GM23248 (cell line): Measurements from ENCODE around the gene TMEM250. TPM values are rescaled to one million over a fixed set of nuclear protein-coding genes. Genes with fewer than 3 reads are reported as not detected.

Experiments used
- DNase-seq: peaks from one replicate; pipeline ENCODE4 v3.0.0-alpha.2; 2015
- H2AFZ ChIP-seq: fragments of 200-600 bp; sonication (generic); 2 replicates; pipeline ENCODE4 v1.6.1; 2016; ENCODE audit warnings: antibody characterized with exemption
- H3F3A ChIP-seq: fragments of 200-600 bp; sonication (generic); 2 replicates; pipeline ENCODE4 v1.6.1; 2016; ENCODE audit warnings: mild to moderate bottlenecking, antibody characterized with exemption, mixed run types; ENCODE audit not compliant: insufficient read depth
- H3K27ac ChIP-seq: fragments of 200-600 bp; sonication (generic); 2 replicates; pipeline ENCODE4 v1.5.1; 2016; ENCODE audit warnings: mild to moderate bottlenecking
- H3K27me3 ChIP-seq: fragments of 200-600 bp; sonication (generic); replicated peaks from 2 replicates; pipeline ENCODE4 v1.6.1; 2016; ENCODE audit warnings: mild to moderate bottlenecking; ENCODE audit not compliant: insufficient read depth
- H3K36me3 ChIP-seq: fragments of 200-600 bp; sonication (generic); 2 replicates; pipeline ENCODE4 v1.6.1; 2016; ENCODE audit warnings: low read depth, mild to moderate bottlenecking
- H3K4me1 ChIP-seq: fragments of 200-600 bp; sonication (generic); 2 replicates; pipeline ENCODE4 v1.6.1; 2016; ENCODE audit warnings: mild to moderate bottlenecking; ENCODE audit not compliant: insufficient read depth
- H3K4me2 ChIP-seq: fragments of 200-600 bp; sonication (generic); one replicate; pipeline ENCODE4 v1.6.1; 2016; ENCODE audit warnings: mild to moderate bottlenecking; ENCODE audit not compliant: unreplicated experiment
- H3K4me3 ChIP-seq: fragments of 200-600 bp; sonication (generic); 2 replicates; pipeline ENCODE4 v1.5.1; 2016; ENCODE audit warnings: mild to moderate bottlenecking
- H3K79me2 ChIP-seq: fragments of 200-600 bp; sonication (generic); 2 replicates; pipeline ENCODE4 v1.6.1; 2016; ENCODE audit warnings: mild to moderate bottlenecking; ENCODE audit not compliant: insufficient read depth
- H3K9ac ChIP-seq: fragments of 200-600 bp; sonication (generic); 2 replicates; pipeline ENCODE4 v1.6.1; 2016; ENCODE audit warnings: mild to moderate bottlenecking
- H3K9me2 ChIP-seq: fragments of 200-600 bp; sonication (generic); 2 replicates; pipeline ENCODE4 v1.6.1; 2016; ENCODE audit warnings: mixed run types, mild to moderate bottlenecking, moderate library complexity; ENCODE audit not compliant: insufficient read depth
- H3K9me3 ChIP-seq: fragments of 200-600 bp; sonication (generic); one replicate; pipeline ENCODE4 v1.6.1; 2017; ENCODE audit warnings: low read depth
- H4K20me1 ChIP-seq: fragments of 200-600 bp; sonication (generic); 2 replicates; pipeline ENCODE4 v1.6.0; 2016; ENCODE audit not compliant: insufficient read depth
- EZH2 ChIP-seq: fragments of 200-600 bp; sonication (generic); IDR thresholded peaks from 2 replicates; pipeline ENCODE4 v1.6.1; 2018; ENCODE audit warnings: antibody characterized with exemption, mild to moderate bottlenecking; ENCODE audit not compliant: insufficient read depth, poor library complexity, severe bottlenecking
- EZH2phosphoT487 ChIP-seq: fragments of 200-600 bp; sonication (generic); IDR thresholded peaks from 2 replicates; pipeline ENCODE4 v1.6.1; 2018; ENCODE audit warnings: antibody characterized with exemption, moderate library complexity, mild to moderate bottlenecking, low read depth; ENCODE audit not compliant: insufficient read depth
- WGBS, 2 experiments: methylation state at CpG; one replicate each; pipeline ENCODE4 v1.1.6; 2015 to 2017; ENCODE audit warnings: low lambda C conversion rate in 2 of 2, low coverage in 1 of 2; ENCODE audit errors: missing lambda C conversion rate in 2 of 2; 5-methylcytosine and 5-hydroxymethylcytosine counted together
- in situ Hi-C: fragments of 300-500 bp; cut with MboI; formaldehyde crosslinking; loops from 2 replicates; pipeline ENCODE4 v1.15.0; 2020
- polyA plus RNA-seq: library from polyadenylated mRNA; unstranded; fragments of >200 nt; fragmentation: Nextera tagmentation; extraction: Ambion mirVana; gene quantifications from 2 replicates; pipeline ENCODE4 v1.2.1, GENCODE V29; 2016
- total RNA-seq: library from RNA; depleted of rRNA; stranded (reverse); fragments of >200 nt; shearing (Covaris generic); gene quantifications from 2 replicates; pipeline ENCODE4 v1.2.3, GENCODE V29; 2014

Gene TMEM250
- total and polyA plus RNA-seq, 2 experiments from 2014 or later, result 25.9 to 69.7 TPM

DNA sequence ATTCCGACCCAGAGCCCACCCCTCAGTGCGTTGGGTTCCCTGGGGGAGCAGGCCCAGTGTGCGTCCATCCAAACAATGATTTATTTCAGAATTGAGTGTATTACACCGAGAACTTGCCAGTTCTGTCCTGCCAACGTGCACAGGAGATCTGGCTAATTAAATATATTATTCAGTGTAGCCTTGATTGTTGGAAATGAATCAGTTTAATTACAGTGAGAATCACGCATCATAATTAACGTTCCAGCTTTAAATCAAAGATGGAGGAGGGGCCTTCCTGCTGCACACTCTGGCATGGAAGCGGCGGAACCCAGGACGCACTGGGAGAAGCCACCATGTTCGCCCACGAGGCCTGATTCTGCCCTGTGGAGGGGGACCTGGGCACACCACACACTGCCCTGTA, 30.7 kb upstream of the TMEM250 start:
- Histone ChIP-seq H4K20me1 (no peaks in the 10 kb centered on the region), H3K79me2 (no peaks in the 10 kb centered on the region), H3K4me3 (no peak overlapping the region), H3K9me2 (no peaks in the 10 kb centered on the region), H3K9ac (no peak overlapping the region), H3K27ac (no peak overlapping the region), H3K4me2 (no peak overlapping the region), H3K36me3 (no peaks in the 10 kb centered on the region), H3K27me3 (peaks cover 17% of the 10 kb centered on the region; the same call in 1 of the 2 replicates), H3F3A (no peaks in the 10 kb centered on the region), H2AFZ (no peak overlapping the region), H3K9me3 (no peaks in the 10 kb centered on the region), H3K4me1 (no peaks in the 10 kb centered on the region)
- no peak for TF ChIP-seq EZH2
- TF ChIP-seq EZH2phosphoT487, result no peak
- no peak for DNase-seq
- 61 to 66% methylated on average over 12 of the region's 12 CpGs for WGBS, 2 experiments
- in situ Hi-C loops, result no loop called here

- 55 to 71% methylated on average over 9 to 14 of the region's 14 CpGs for WGBS, 2 experiments
- TF ChIP-seq EZH2phosphoT487, result no peak
- no peak for TF ChIP-seq EZH2
- H3K9ac ChIP-seq, result no peak overlapping the region
- no peak overlapping the region for H3K4me3 ChIP-seq
- no peak overlapping the region for H2AFZ ChIP-seq
- H3K79me2 ChIP-seq, result no peaks in the 10 kb centered on the region
- no peaks in the 10 kb centered on the region for H3K36me3 ChIP-seq
- H3K4me1 ChIP-seq, result no peaks in the 10 kb centered on the region
- no peaks in the 10 kb centered on the region for H3F3A ChIP-seq
- in situ Hi-C loops, result no loop called here
- H3K9me3 ChIP-seq, result no peaks in the 10 kb centered on the region
- no peak for DNase-seq
- no peak overlapping the region for H3K27ac ChIP-seq
- no peaks in the 10 kb centered on the region for H4K20me1 ChIP-seq
- H3K27me3 ChIP-seq, result peaks cover 17% of the 10 kb centered on the region; the same call in 1 of the 2 replicates
- H3K4me2 ChIP-seq, result no peak overlapping the region
- H3K9me2 ChIP-seq, result no peaks in the 10 kb centered on the region
Observed at GRCh38 chr9:136148766-136149165, 30.1 kb upstream of the TMEM250 start.

GRCh38 chr9:136147890-136148714, 29.4 kb upstream of the TMEM250 start:
- Histone ChIP-seq H3K4me2 (no peak overlapping the region), H3K9me2 (no peaks in the 10 kb centered on the region), H3K27ac (no peak overlapping the region), H3K9me3 (no peaks in the 10 kb centered on the region), H3K9ac (no peak overlapping the region), H4K20me1 (no peaks in the 10 kb centered on the region), H3K36me3 (no peaks in the 10 kb centered on the region), H3F3A (no peaks in the 10 kb centered on the region), H3K79me2 (no peaks in the 10 kb centered on the region), H3K4me1 (no peaks in the 10 kb centered on the region), H3K4me3 (no peak overlapping the region), H3K27me3 (peaks cover 17% of the 10 kb centered on the region; the same call in 1 of the 2 replicates), H2AFZ (no peak overlapping the region)
- no peak for DNase-seq
- 11 to 14% methylated on average over 34 to 35 of the region's 35 CpGs for WGBS, 2 experiments
- no peak for TF ChIP-seq EZH2
- no peak for TF ChIP-seq EZH2phosphoT487
- in situ Hi-C loops, result no loop called here

- in situ Hi-C loops, result no loop called here
- Histone ChIP-seq H3K27me3 (peaks cover 17% of the 10 kb centered on the region; the same call in 1 of the 2 replicates), H3K27ac (no peak overlapping the region), H3K9ac (no peak overlapping the region), H3K79me2 (no peaks in the 10 kb centered on the region), H3F3A (no peaks in the 10 kb centered on the region), H3K4me1 (no peaks in the 10 kb centered on the region), H3K36me3 (no peaks in the 10 kb centered on the region), H3K9me2 (no peaks in the 10 kb centered on the region), H3K9me3 (no peaks in the 10 kb centered on the region), H3K4me2 (no peak overlapping the region), H2AFZ (no peak overlapping the region), H4K20me1 (no peaks in the 10 kb centered on the region), H3K4me3 (no peak overlapping the region)
- DNase-seq, result no peak
- 33 to 43% methylated on average over 21 to 22 of the region's 22 CpGs for WGBS, 2 experiments
- no peak for TF ChIP-seq EZH2phosphoT487
- TF ChIP-seq EZH2, result no peak
Observed at GRCh38 chr9:136147038-136147889, 28.6 kb upstream of the TMEM250 start.
